GM19468 (cell line): ENCODE results near the gene BIN1.

Experiments used
- ATAC-seq: cut with Tn5 transposase; IDR thresholded peaks from one replicate; pipeline ENCODE4 v1.9.1; 2021; ENCODE audit warnings: mild to moderate bottlenecking, moderate library complexity, moderate number of reproducible peaks; ENCODE audit not compliant: unreplicated experiment; ENCODE audit errors: extremely low read depth

The BIN1 gene

GRCh38 chr2:127011231-127011661, 95.7 kb downstream of the BIN1 start:
- no peak for ATAC-seq

GRCh38 chr2:127008265-127009015, 98.5 kb downstream of the BIN1 start:
- no peak for ATAC-seq

- no peak for ATAC-seq
Measured at GRCh38 chr2:127007652-127008051, 99.3 kb downstream of the BIN1 start.

GRCh38 chr2:127006962-127007361, 100.0 kb downstream of the BIN1 start:
- ATAC-seq: no peak

GRCh38 chr2:127004893-127005600, 101.9 kb downstream of the BIN1 start:
- no peak for ATAC-seq

- ATAC-seq: no peak
Measured at GRCh38 chr2:127003070-127003800, 103.7 kb downstream of the BIN1 start.

GRCh38 chr2:127001751-127002150, 105.2 kb downstream of the BIN1 start:
- ATAC-seq: no peak

- ATAC-seq: no peak
Measured at GRCh38 chr2:127000937-127001336, 106.0 kb downstream of the BIN1 start.

GRCh38 chr2:127000194-127000593, 106.8 kb downstream of the BIN1 start:
- ATAC-seq: no peak

GRCh38 chr2:126999106-126999756, 107.7 kb downstream of the BIN1 start:
- no peak for ATAC-seq

- ATAC-seq: no peak
Measured at GRCh38 chr2:126998486-126998885, 108.5 kb downstream of the BIN1 start.
